GM21367 (cell line): ENCODE results near the gene LRP2BP.
A peak's percentile ranks its signal among the peaks of the same experiment; 100 is the strongest.
"Not testable (repeated sequence)": the region's sequence is repeated elsewhere in the genome, so short reads cannot be mapped to it uniquely, and the experiment has no call there.

Experiments used
- ATAC-seq: cut with Tn5 transposase; IDR thresholded peaks from one replicate; pipeline ENCODE4 v1.9.1; 2021; ENCODE audit not compliant: unreplicated experiment

Gene LRP2BP

GRCh38 chr4:185362570-185362969 is 33.2 kb downstream of the LRP2BP start:
- ATAC-seq, result not testable (repeated sequence)

GRCh38 chr4:185361872-185362271 is 33.9 kb downstream of the LRP2BP start:
- no peak for ATAC-seq

GRCh38 chr4:185359767-185360446 is 35.8 kb downstream of the LRP2BP start:
- no peak for ATAC-seq

- ATAC-seq, result no peak
These were observed 36.8 kb downstream of the LRP2BP start for GRCh38 chr4:185358959-185359358.

GRCh38 chr4:185358514-185358913 is 37.2 kb downstream of the LRP2BP start:
- ATAC-seq, result no peak

GRCh38 chr4:185357733-185358440 is 37.8 kb downstream of the LRP2BP start:
- ATAC-seq, result no peak

GRCh38 chr4:185357211-185357610 is 38.5 kb downstream of the LRP2BP start:
- ATAC-seq, result no peak

- ATAC-seq, result no peak
These were observed 43.0 kb downstream of the LRP2BP start for GRCh38 chr4:185352741-185353140.

DNA sequence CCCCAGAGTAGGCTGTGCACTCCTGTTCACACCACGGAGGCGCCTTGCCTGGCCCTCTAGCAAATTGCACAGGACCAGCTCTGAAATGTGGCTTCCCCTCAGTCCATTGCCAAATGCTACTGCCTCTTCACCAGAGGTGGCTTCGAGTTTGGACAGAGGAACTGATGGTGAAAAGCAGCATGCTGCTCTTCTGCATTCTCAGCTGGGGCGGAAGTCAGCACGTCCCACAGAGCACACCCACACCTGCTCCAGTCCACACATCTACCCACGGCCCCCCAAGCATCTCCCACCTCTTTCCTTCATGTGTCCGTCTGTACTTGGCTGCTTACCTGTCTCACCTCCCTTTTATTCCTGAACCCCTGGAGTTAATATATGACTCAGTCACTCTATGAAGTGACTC is 43.5 kb downstream of the LRP2BP start:
- ATAC-seq, result no peak

DNA sequence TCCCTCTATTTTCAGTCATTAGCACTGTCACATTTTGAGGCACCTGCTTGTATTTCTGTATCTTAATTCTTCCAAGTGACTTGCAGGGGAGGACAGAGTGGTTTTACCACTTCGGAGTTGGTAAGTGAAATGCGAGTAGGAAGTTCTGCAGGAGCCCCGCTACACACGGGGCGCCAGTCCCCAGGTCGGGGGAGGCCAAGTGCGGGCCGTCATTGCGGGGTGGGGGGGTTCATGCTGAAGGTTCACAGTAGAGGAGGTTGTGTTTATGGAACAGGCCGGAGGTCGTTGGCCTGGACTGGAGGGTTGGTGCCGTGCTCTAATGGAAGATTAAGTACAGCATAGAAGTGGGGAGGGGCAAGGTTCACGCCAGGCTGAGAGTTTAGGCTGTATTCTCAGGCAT is 44.0 kb downstream of the LRP2BP start:
- ATAC-seq, result no peak

DNA sequence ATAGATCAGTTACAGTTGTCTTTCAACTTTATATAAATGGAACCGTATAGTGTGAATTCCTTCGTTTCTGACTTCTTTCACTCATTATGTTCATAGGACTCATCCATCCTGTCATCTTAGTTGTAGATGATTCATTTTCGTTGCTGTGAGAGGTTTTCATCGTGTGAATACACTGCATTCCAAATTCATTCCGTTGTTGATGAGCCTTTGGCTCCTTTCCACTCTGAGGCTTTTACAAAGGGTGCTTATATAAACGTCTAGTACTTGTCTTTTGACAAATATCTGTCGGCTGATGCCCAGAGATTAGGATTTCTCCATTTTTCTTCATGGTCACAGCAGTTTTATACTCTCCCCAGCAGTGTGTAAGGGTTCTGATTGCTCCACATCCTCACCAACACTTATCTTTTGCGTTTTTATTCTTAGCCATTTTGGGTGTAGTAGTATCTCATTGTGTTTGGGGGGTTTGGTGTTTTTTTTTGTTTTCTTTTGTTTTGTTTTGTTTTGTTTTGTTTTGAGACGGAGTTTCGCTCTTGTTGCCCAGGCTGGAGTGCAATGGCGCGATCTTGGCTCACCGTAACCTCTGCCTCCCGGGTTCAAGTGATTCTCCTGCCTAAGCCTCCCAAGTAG is 48.6 kb downstream of the LRP2BP start:
- no peak for ATAC-seq

DNA sequence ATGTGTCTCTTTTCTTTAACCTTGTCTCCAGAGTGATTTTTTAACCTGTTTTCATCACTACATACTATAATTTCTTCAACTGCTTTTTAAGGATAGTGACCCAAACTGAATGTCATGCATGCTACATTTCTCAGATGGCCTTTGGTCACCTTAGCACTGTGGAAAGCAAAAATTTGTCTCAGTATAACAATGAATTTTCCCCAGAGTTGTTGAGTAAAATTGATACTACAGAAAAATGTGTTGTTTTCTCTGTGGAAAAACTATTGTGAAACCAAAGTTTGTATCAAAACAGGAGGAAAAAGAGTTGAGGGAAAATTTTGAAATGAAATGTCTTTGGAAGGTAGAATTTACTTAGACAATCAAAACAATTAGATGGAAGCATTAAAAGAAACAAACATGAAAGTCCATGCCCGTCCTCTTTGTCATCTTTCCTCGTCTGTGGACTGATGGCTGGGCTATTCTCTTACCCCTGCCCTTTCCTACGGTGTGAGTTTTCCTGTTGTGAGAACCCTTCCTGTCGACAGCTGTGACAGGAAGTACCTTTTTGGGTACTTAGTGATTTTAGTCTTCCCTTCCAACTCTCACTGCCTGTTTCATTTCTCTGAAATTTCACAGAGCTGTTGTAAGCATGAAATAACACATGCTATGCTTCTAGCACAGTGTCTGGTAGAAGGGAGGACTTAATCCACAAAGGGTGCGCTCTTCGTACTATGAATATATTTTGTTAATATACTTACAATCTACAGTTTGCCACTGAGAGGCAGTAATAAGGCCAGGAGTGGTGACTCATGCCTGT is 50.8 kb downstream of the LRP2BP start:
- ATAC-seq, result peak; percentile 55

DNA sequence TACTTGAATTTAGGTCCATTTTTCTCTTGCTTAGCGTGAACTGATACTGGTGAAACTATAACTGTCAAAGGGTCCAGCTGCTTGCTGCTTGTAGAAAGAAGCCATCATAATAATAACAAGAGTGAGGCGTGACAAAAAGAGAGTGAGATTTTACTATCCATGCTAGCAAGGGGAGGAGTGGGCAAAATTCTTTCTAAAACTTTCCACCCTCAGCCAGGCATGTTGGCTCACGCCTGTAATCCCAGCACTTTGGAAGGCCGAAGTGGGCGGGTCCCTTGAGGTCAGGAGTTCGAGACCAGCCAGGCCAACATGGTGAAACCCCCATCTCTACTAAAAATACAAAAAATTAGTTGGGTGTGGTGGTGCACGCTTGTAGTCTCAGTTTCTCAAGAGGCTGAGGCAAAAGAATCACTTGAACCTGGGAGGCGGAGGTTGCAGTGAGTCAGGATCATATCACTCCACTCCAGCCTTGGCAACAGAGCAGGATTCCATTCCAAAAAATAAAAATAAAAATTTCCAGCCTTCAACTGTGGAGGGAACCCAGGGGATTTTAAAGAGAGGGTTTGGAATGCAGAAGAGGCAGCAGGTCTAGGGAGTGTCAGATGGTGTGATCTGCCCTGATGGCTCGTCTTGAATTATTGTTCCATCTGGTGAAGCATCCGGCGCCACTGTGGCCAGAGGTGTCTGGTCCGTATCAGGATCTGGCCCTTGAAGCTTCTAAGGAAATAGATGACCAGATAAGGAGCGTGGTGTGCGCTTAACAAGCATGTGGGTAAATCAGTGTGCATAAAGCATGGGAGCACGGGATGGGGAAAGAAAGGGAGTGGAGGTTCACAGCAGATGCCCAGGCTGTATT is 51.8 kb downstream of the LRP2BP start:
- ATAC-seq, result peak; percentile 23

- ATAC-seq, result peak; percentile 63
These were observed 53.9 kb downstream of the LRP2BP start for GRCh38 chr4:185341841-185342240.

GRCh38 chr4:185341377-185341776 is 54.3 kb downstream of the LRP2BP start:
- no peak for ATAC-seq

DNA sequence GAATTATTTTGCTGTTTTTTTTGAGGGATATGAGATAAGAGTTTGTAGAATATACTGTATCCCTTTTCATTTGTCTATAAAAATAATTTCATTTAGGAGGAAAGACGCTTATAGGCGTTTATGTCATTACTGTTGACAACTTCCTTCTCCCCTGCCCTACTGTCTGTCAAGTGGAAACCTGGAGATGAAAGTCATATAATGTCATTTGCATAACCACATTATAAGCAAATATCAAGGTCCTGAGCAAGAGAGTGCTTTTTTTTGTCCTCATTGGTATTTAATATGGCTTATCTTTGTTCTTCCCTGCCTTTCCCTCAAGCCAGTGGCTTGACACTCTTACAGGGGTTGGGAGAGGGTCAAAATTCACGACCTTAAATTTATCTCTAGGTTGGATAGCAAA is 55.8 kb downstream of the LRP2BP start:
- no peak for ATAC-seq

GRCh38 chr4:185335579-185335978 is 60.1 kb downstream of the LRP2BP start:
- ATAC-seq, result no peak

GRCh38 chr4:185334326-185334725 is 61.4 kb downstream of the LRP2BP start:
- no peak for ATAC-seq

DNA sequence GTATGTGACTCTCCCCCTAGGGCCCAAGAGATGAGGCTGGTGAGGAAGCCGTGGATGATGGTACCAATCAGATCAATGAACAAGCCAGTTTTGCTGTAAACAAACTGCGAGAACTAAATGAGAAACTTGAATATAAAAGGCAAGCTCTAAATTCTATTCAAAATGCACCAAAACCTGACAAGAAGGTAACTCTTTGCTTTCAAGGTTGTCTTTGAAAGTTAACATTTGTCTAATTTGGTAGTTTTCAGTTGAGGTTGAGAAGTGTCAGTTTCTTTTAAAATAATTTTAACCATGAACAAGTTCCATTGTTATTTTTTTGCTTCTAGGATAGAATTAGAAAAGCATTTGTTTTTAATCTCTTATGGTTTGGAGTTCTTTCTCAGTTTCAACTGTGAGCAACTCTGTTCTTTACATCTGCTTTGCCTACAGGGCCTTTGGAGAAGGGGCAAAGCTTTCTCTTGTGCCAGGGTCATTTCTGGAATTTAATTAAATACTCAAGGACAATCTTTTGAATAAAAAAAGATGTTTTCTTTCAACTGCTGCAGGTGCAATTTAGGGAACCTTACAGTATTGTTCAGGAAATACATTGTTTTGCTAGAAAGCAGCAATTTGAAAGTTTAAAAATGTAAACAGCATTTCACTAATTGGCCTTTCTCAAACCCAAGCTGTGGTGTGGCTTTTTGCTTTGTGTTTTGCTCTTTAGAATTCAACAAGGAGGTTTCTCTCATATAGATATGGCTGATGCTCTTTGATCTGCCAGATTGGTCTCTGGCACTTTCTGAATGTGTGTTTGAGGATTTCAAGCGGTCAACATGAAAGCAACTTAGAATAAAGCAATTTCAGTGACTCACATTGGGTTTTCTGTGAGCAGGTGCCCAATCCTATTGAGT is 62.9 kb downstream of the LRP2BP start:
- ATAC-seq, result peak; percentile 61
